GM20431 (cell line): ENCODE data around the gene IL1F10.
"Not testable (repeated sequence)": the region's sequence is repeated elsewhere in the genome, so short reads cannot be mapped to it uniquely, and the experiment has no call there.

Experiments
- in situ Hi-C: fragments of 300-500 bp; cut with MseI, MboI; formaldehyde crosslinking; loops from one replicate; pipeline ENCODE4 v1.15.0; 2020; ENCODE audit warnings: low sequenced_read_pairs; ENCODE audit not compliant: unreplicated experiment

Gene IL1F10

DNA sequence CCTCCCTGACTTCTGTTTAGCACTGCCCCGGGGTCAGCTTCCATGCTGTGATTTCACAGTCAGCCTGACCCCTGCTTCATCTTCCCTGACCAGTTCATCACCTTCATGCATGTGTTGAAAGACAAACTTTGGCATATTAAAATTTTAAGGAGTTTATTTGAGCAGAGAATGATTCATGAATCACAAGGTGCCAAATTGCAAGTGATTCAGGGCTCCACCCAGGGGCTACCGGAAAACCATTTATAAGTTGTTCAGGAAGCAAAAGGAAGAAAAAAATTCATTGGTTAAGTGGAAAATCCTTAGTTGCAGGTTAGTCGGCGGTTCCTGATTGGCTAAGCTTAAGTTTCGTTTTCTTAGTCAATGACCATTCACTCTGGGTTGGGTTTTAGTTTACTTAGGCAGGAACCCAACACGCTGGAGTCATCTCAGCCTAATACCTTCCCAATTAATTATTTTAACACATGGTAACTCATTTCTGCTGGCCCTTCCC lies 10.6 kb downstream of the IL1F10 start:
- in situ Hi-C loops = no loop called here

DNA sequence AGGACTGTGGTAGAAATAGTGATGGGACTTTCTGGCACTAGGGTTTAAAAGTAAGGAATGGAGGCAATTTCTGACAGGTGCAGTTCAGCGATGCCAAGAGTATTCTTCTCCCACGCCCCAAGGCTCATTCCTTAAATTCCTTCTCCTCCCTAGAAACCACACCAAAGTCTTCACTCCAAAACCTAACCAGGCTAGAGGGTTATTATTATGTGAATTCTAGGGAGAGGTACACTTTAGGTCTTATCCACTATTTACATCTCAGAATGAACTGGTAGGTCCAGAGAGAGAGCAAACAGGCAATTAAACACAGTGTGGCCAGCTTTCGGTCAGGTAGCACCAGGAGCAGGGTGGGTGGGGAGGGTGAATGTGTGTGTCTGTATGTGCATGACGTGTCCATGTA lies 11.4 kb downstream of the IL1F10 start:
- in situ Hi-C loops = no loop called here

DNA sequence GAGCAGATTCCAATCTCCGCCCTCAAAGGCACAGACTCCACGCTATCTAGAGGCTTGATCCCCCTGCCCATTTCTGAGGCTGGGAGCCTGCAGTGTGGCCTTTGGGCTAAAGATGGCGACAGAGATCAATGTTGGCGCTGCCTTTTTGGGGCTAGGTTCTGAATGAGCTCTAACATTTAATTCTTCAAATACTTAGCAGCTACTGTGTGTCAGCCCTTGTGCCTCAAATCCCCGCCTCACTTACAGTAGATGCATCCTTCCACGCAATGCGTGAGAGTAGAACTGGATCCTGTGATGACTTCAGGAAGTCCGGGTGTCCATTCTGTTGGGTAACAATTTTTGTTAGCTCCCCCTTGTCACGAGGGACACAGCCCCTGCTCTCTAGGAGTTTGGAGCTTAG lies 12.4 kb downstream of the IL1F10 start:
- in situ Hi-C loops = no loop called here

DNA sequence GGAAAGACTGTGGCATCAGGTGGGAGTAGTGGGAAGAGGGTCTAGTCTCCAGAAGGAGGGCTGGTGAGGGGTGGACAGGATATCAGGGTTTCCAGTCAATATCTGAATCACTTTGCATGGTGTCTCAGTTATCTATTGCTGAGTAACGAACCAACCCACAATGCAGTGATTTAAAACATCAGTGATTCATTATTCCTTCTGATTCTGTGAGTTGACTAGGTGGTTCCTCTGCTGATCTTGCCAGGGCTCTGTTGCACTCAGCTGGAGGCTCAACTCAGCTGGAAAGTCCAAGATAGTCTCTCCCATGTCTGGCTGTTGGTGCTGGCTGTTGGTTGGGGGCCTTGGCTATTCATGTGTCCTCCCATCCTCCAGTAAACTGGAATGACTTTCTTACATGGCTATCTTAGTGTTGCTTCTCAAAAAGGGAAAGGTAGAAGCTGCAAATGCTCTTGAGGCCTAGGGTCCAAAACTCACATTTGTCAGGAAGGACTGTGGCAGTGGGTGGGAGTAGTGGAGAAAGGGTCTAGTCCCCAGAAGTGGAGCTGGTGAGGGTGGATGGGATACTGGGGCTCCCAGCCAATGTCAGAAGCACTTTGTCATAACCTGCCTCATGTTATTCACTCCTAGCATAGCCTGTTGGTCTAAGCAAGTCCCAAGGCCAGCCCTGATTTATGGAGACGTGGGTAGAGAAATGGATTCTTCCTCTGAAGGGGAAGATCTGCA lies 13.9 kb downstream of the IL1F10 start:
- in situ Hi-C loops = no loop called here

DNA sequence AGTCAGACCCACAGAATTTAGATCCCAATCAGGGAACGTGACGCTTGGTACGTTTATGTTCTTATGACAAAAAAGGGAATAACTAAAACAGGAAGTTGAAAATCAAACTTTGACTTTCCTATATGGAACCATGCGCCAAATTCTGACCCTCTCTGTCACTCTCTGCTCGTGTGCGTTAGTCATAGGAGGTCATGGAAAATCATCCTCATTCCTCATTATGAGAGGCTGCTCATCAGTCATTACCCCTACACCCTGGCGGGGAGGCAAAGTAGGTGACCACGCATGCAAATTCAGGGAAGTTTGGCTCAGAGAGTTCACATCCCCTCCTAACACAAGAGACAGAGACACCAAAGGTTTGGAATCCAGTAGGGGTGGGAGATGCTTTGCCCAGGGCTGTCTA lies 15.5 kb downstream of the IL1F10 start:
- in situ Hi-C loops = no loop called here

DNA sequence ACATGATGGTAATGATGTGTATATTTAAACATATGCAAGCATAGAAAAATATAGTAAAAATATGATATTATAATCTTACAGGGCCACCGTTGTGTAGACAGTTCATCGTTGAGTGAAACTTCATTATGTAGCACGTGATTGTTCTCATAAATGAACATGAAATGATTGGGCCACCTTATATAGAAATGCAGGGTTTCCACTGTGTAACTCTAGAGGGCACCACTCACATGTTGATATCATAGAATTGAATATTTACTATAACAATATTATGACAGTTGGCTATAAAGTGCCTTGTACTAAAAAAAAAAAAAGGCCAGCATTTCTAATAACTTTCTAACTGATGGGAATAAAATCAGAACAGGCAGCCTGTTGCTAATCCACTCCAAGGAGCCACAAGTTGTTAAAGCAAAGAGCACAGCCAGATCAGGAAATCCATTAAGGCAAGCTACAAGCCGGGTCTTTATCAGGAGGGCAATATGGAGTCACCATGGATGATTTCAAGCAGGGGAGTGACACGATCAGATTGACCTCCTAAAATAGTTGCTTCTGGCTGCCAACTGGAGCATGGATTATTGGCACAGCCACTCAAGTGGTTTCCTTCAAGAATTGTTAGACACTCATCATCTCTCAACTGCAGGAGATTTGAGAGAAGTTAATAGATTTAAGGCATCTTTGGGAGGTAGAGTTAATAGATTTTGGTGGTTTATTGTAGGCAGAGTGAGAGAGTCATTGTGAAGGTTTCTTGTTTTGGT lies 16.7 kb downstream of the IL1F10 start:
- in situ Hi-C loops = no loop called here

DNA sequence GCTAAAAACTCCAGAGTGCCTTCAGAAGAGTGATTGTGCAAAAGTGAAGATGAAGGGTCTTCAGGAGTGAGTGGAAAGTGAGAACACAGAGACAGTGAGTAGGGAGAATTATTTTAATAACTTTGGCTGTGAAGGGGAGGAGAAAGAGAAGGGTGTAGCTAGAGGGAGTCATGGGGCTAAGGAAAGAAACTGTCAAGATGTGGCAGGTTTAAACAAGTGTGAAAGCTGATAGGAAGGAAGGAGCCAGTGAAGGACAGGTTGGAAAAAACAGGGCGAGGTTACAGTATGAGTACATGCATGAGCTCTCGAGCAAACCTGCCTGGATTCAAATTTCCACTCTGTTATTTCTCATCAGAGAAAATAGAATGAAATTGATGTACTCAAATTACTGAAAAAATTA lies 17.8 kb downstream of the IL1F10 start:
- in situ Hi-C loops = no loop called here

DNA sequence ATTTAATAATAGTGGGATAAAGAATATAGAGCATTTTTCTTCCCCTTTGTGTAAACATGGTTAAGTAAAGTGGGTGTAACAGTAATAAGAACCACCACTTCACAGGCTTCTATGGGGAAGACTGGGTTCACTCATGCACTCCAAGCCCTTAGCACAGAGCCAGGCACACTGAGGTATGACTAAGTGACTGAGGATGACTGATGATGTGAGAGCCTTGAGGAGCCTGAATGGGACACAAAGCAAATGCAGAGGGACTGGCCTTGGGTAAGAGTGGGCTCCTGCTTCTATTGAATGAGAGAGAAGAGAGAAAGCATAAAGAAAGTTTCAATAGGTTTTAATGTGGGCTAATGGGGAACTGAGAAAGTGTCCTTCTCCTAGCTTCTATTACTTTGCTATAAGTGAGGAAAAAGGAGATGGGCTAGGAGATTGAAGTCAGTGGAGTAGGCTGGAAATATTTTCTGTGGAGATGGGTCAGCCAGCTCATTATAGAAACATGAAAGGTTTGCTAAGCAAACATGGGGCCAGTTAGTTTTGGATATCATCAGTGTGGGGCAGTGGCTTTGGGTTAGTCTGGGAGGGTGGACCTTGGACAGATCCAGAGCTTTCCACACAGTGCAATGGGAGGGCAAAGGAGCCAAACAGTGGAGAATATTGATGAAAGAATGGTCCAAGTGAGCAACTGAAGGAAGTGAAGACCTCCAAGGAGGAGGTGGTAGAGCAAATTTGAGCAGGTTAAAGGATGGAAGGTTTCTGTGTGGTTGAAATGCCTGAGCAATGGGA lies 20.6 kb downstream of the IL1F10 start:
- in situ Hi-C loops = no loop called here

DNA sequence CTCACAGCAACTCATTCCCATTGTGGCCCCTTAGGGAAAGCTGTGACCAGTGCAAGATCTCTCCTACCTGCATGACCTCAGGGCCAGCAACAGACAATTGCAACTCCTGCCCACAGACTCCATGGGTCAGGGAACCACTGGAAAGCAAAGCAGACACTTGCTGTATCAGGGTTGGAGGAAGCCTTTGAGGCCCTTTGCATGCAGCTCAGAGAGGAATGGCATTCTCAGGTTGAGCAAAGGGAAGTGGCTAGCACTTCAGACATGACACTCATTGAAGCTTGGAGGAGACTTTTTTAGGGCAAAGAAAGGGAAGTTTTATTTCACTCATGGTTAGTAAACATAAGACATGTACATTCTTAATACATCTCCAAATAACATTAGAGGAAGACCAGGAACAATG lies 22.1 kb downstream of the IL1F10 start:
- in situ Hi-C loops = no loop called here

DNA sequence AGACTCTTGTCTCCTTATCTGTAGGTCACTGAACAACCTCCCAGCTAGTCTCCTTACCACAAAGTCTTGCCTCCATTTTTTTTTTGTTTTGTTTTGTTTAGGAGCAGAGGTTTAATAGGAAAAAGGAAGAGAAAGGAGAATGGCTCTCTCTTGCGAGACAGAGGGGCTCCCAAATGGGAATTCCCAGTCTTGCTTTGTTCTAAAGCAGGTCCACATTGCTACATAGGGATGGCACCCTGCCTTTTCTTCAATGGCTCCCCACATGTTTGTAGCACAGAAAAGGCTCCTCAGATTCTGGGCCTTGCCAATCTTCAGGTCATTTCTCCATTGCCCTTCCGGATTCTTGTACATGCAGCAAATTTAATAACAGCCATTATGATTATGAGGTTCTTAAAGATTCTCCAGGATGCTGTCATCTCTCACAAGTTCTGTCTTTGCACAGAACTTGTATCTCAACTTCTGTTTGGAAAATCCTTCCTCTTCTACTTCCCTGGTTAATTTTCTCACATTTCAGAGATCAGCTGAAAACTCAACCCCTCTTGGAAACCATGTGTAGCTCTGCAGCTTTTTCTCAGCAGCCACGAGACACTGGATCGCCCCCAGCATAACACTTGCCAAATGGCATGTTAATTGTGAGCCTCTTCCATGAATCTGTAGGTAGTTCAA lies 23.6 kb downstream of the IL1F10 start:
- in situ Hi-C loops = no loop called here

DNA sequence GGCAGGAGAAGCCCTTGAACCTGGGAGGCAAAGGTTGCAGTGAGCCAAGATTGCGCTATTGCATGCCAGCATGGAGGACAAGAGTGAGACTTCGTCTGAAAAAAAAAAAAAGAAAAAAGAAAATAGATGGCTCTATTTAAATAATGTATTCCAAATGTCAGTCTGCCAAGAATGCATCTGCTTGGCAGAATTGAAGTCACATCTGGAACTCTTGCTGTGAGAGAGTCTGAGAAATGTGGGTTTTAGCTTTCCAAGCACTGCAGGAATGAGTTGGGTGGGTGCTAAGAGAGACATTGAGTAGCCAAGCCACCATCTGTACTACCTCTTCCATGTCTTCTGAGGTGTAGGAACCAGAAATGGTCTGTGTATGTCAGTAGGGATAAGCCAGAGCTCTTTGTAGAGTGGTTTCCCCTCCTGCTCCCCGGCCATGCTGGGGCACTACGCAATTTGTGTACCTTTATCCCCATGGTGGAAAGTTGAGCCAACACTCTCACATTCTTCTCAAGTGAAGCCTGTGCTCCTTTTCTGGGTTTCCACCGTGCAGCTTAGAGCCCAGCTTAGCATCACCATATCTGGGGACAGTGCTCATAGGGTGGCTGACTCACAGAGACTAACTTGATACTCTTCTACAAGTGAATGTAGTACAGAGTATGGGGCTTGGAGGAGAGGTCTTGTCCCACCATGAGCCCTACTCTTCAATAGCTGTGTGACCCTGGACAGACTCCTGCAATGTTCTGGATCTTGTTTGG lies 25.3 kb downstream of the IL1F10 start:
- in situ Hi-C loops = no loop called here

DNA sequence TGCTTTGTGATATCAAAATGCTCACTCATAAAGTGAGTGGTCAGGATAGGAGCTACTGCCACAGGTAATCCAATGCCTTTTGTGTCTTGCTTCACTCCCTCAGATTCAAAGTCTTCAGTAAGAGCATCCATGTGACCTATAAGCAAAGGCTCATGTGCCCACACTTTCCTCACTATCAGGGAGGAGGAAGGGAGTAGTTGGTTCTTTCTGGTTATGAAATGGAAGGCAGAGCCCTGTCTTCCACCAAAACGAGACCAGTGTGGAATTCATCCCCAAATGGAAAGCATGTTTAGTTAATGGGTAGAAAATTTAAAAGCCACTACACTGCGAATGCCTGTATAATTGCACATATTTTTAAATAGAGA lies 25.8 kb downstream of the IL1F10 start:
- in situ Hi-C loops = no loop called here

DNA sequence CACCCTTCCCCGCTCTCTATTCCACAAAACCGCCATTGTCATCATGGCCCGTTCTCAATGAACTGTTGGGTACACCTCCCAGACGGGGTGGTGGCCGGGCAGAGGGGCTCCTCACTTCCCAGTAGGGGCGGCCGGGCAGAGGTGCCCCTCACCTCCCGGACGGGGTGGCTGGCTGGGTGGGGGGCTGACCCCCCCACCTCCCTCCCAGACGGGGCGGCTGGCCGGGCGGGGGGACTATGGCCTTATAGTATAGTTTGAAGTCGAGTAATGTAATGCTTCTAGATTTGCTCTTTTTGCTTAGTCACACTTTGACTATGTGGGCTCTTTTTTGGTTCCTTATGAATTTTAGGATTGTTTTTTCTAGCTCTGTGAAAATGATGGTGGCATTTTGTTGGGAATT lies 28.5 kb downstream of the IL1F10 start:
- in situ Hi-C loops = not testable (repeated sequence)

DNA sequence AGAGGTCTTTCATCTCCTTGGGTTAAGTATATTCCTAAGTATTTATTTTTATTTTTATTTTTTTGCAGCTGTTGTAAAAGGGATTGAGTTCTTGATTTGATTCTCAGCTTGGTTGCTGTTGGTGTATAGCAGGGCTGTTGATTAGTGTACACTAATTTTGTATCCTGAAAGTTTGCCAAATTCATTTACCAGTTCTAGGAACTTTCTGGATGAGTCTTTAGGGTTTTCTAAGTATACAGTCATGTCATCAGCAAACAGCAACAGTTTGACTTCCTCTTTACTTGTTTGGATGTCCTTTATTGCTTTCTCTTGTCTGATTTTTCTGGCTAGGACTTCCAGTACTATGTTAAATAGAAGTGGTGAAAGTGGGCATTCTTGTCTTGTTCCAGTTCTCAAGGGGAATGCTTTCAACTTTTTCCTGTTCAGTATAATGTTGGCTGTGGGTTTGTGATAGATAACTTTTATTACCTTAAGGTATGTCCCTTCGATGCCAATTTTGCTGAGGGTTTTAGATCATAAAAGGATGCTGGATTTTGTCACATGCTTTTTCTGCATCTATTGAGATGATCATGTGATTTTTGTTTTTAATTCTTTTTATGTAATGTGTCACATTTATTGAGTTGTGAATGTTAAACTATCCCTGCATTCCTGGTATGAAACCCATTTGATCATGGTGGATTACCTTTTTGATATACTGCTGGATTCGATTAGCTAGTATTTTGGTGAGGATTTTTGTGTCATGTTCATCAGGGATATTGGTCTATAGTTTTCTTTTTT lies 29.3 kb downstream of the IL1F10 start:
- in situ Hi-C loops = not testable (repeated sequence)

DNA sequence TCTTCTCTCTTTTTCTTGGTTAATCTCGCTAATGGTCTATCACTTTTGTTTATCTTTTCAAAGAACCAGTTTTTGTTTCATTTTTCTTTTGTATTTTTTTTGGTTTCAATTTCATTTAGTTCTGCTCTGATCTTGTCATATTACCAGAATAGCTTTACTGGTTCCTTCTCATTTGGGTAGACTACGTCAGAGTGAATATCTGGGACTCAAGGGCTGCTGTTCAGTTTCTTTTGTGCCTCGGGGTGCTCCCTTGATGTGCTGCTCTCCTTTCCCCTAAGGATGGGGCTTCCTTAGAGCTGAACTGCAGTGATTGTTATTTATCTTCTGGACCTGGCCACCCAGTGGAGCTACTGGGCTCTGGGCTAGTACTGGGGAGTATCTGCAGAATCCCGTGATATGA lies 30.3 kb downstream of the IL1F10 start:
- in situ Hi-C loops = no loop called here

DNA sequence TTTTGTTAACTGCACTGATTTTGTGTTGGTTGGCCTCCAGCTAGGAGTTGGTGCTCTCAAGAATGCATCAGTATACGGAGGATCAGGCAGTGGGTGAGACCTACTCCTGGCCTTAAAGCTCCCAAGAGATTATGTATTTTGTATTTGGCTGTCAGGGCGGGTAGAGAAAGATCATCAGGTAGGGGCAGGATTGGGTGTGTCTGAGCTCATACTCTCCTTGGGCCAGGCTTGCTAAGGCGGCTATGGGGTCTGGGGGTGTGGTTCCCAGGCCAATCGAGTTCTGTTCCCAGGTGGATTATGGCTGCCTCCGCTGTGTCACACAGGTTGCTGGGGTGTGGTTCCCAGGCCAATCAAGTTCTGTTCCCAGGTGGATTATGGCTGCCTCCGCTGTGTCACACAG lies 30.8 kb downstream of the IL1F10 start:
- in situ Hi-C loops = no loop called here

DNA sequence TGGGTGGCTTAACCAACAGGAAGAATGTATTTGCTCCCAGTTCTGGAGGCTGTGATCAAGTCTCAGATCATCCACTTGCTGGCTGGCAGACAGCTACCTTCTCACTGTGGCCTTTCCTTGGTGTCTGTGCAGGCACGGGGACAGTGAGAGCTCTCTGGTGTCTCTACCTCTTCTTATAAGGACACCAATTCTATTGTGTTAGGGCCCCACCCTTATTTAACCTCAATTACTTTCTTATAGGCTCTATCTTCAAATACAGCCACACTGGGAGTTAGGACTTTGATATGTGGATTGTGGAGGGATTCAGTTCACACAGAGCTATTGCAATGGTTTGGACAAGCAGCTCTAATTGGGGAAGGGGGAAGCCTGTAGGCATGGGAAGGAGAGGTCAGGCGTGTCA lies 34.4 kb downstream of the IL1F10 start:
- in situ Hi-C loops = no loop called here

DNA sequence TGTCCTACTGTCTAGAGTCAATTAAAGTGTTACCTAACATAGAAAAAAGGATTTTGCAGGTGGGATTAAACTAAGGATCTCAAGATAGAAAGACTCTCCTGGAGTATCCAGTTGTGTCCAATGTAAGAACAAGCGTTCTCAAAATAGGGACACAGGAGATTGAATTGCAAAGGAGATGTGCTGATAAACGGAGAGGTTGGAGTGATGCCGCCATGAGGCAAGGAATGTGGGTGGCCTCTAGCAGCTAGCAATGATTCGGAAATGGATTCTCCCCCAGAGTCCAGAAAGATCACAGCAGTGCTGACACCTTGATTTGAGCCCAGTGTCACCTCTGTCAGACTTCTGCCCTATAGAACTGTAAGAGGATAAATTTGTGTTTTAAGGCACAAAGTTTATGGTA lies 35.5 kb downstream of the IL1F10 start:
- in situ Hi-C loops = no loop called here

DNA sequence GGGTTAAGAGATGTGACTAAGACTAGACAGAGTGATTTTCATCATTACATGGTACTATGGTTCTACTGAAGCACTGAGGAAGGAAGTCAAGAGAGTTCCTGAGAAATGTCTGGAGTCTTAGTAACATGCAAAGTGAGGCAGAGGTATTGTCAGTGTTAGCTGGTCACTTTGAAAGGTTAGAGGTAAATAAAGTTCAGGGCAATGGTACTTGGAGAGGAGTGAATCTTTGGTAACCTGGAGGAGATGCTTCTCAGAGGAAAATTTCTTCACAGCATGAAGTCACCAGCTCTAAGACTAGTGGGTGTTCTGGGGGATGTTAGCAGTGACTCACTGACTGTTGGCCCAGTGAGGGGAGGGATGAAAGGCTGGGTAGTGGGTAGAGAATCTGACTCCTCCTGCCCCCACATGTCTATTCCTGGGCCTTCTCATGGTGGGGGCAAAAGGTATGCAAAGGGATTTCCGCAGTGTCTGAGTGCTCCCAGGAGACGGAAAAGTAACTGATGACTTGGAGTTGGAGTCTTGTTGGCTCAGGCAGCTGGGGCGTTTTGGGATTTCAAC lies 36.4 kb downstream of the IL1F10 start:
- in situ Hi-C loops = no loop called here
